Endothelial cell of umbilical vein (primary cell): Measurements from ENCODE around the gene TAOK1. TPM values are rescaled to one million over a fixed set of nuclear protein-coding genes. Genes with fewer than 3 reads are reported as not detected.

Experiments used
- BruUV-seq: library from RNA; stranded (reverse); fragments of 400-500 nt; replicated peaks from 2 replicates; lab custom pipeline; 2021; lab: Mats Ljungman, UMichigan
- CTCF ChIA-PET: fragments of 300-600, 350-600 bp; sonication (Branson Sonifier 250); formaldehyde crosslinking; loops from one replicate; lab custom pipeline; 2021; ENCODE audit warnings: antibody characterized with exemption, inconsistent platforms; lab: Charles Lee
- POLR2A ChIA-PET: fragments of 300-600, 350-600 bp; sonication (Branson Sonifier 250); formaldehyde crosslinking; loops from one replicate; lab custom pipeline; 2021; ENCODE audit warnings: antibody characterized with exemption, inconsistent platforms; lab: Charles Lee
- DNase-seq: peaks from one replicate; pipeline ENCODE4 v3.0.0-alpha.2; 2011; ENCODE audit warnings: low read depth, low spot score
- FAIRE-seq: peaks from 2 replicates; lab custom pipeline; 2011; peaks lifted over from hg19 to GRCh38; lab: Jason Lieb, UNC
- H2AFZ ChIP-seq: 2 replicates; pipeline ENCODE4 v1.6.0; 2012; ENCODE audit warnings: low read depth, low read length, control low read depth, inconsistent platforms
- H3K27ac ChIP-seq: 2 replicates; pipeline ENCODE4 v1.5.1; 2011; ENCODE audit warnings: low read depth, mild to moderate bottlenecking, control low read depth, low read length, moderate library complexity; ENCODE audit not compliant: insufficient read depth
- H3K27me3 ChIP-seq, 2 experiments: 2 replicates each; pipeline versions ENCODE4 v1.6.0 to v1.6.1; 2011; ENCODE audit warnings: low read length in 2 of 2, mixed read lengths in 1 of 2; ENCODE audit not compliant: control insufficient read depth in 2 of 2, insufficient read depth in 2 of 2
- H3K36me3 ChIP-seq, 2 experiments: 2 replicates in 1 of 2; 3 replicates in 1 of 2; pipeline ENCODE4 v1.5.1; 2011; ENCODE audit warnings: low read length in 2 of 2, mild to moderate bottlenecking in 1 of 2, moderate library complexity in 1 of 2; ENCODE audit not compliant: control insufficient read depth in 2 of 2, insufficient read depth in 2 of 2; ENCODE audit errors: extremely low read depth in 1 of 2
- H3K4me1 ChIP-seq: 3 replicates; pipeline ENCODE4 v1.5.1; 2011; ENCODE audit warnings: mild to moderate bottlenecking, low read length; ENCODE audit not compliant: control insufficient read depth, insufficient read depth; ENCODE audit errors: extremely low read depth
- H3K4me2 ChIP-seq: 2 replicates; pipeline ENCODE4 v1.6.1; 2011; ENCODE audit warnings: low read length, control low read depth, mixed read lengths; ENCODE audit not compliant: insufficient read depth
- H3K4me3 ChIP-seq, 3 experiments: fragments of 200-600 bp in 1 of 3; sonication (generic), shearing (Covaris generic) in 1 of 3; replicated peaks in 1 of 3; 2 replicates each; pipeline ENCODE4 v1.5.1; 2011 to 2016; ENCODE audit warnings: control low read depth in 3 of 3, low read length in 3 of 3, mild to moderate bottlenecking in 2 of 3, inconsistent platforms in 1 of 3, low read depth in 1 of 3, moderate library complexity in 1 of 3; ENCODE audit not compliant: insufficient read depth in 1 of 3
- H3K79me2 ChIP-seq: 2 replicates; pipeline ENCODE4 v1.6.0; 2012; ENCODE audit warnings: low read length, inconsistent platforms; ENCODE audit not compliant: control insufficient read depth, insufficient read depth
- H3K9ac ChIP-seq: replicated peaks from 2 replicates; pipeline ENCODE3; 2011; ENCODE audit warnings: low read length, control low read depth; ENCODE audit not compliant: insufficient read depth; ENCODE audit errors: extremely low read depth
- H3K9me1 ChIP-seq: replicated peaks from 3 replicates; pipeline ENCODE4 v1.6.0; 2011; ENCODE audit warnings: mild to moderate bottlenecking, low read length; ENCODE audit not compliant: control insufficient read depth, insufficient read depth; ENCODE audit errors: extremely low read depth
- H3K9me3 ChIP-seq: replicated peaks from 2 replicates; pipeline ENCODE4 v1.5.1; 2012; ENCODE audit warnings: low read length, inconsistent platforms; ENCODE audit not compliant: control insufficient read depth, insufficient read depth
- H4K20me1 ChIP-seq: replicated peaks from 2 replicates; pipeline ENCODE3; 2011; ENCODE audit warnings: mild to moderate bottlenecking, low read length; ENCODE audit not compliant: control insufficient read depth, insufficient read depth; ENCODE audit errors: extremely low read depth
- CTCF ChIP-seq, 2 donors: IDR thresholded peaks; 1 replicate in 1 of 2; 2 replicates in 1 of 2; pipeline ENCODE4 v1.5.1; 2011; ENCODE audit warnings: low read length in 2 of 2, mild to moderate bottlenecking in 2 of 2, moderate library complexity in 2 of 2, control low read depth in 1 of 2, inconsistent platforms in 1 of 2, low read depth in 1 of 2; ENCODE audit not compliant: insufficient read depth in 1 of 2; ENCODE audit errors: extremely low read depth in 1 of 2
- EZH2 ChIP-seq: IDR thresholded peaks from 2 replicates; pipeline ENCODE4 v1.6.1; 2012; ENCODE audit warnings: borderline replicate concordance, low read depth, mild to moderate bottlenecking, moderate library complexity, low read length, inconsistent platforms; ENCODE audit not compliant: severe bottlenecking
- FOS ChIP-seq: IDR thresholded peaks from 2 replicates; pipeline ENCODE4 v1.6.1; 2011; ENCODE audit warnings: mild to moderate bottlenecking, low read length, moderate library complexity, borderline replicate concordance; ENCODE audit not compliant: insufficient read depth
- GATA2 ChIP-seq: IDR thresholded peaks from 2 replicates; pipeline ENCODE4 v1.7.0; 2011; ENCODE audit warnings: low read depth, mild to moderate bottlenecking, moderate library complexity, mixed read lengths, low read length; ENCODE audit not compliant: insufficient read length, insufficient read depth
- JUN ChIP-seq: IDR thresholded peaks from 2 replicates; pipeline ENCODE4 v1.6.1; 2011; ENCODE audit warnings: borderline replicate concordance, low read depth; ENCODE audit not compliant: insufficient read length, insufficient read depth
- MAX ChIP-seq: IDR thresholded peaks from 2 replicates; pipeline ENCODE4 v1.6.1; 2011; ENCODE audit not compliant: insufficient read depth, insufficient read length
- MYC ChIP-seq: IDR thresholded peaks from one replicate; pipeline ENCODE4 v1.6.1; 2011; ENCODE audit warnings: mild to moderate bottlenecking, low read depth, low read length
- POLR2A ChIP-seq: IDR thresholded peaks from 2 replicates; pipeline ENCODE4 v1.6.1; 2012; ENCODE audit warnings: low read depth, mild to moderate bottlenecking, control low read depth, low read length
- dilution Hi-C: fragments of 300-500 bp; cut with MboI; formaldehyde crosslinking; loops from one replicate; pipeline ENCODE4 v1.15.0; 2019; ENCODE audit warnings: low sequenced_read_pairs; ENCODE audit not compliant: extremely low pct_ligation_motif_present
- intact Hi-C: fragments of 100-400 bp; cut with micrococcal nuclease; formaldehyde crosslinking; loops from one replicate; pipeline ENCODE4 v1.10.0; 2022
- polyA plus RNA-seq, 4 experiments: library from polyadenylated mRNA; depleted of rRNA in 3 of 4; stranded (reverse) in 3 of 4; unstranded in 1 of 4; fragments of >200 nt; gene quantifications; 2 replicates each; pipeline versions ENCODE4 v1.2.1 to v1.2.3, GENCODE V29; 2011 to 2012; ENCODE audit warnings: missing spikeins in 1 of 4
- total RNA-seq: library from RNA; stranded (reverse); gene quantifications from 2 replicates; pipeline ENCODE4 v1.2.3, GENCODE V29; 2021

The TAOK1 gene
- total and polyA plus RNA-seq, 2 donors (not counting 3 experiments of a cell fraction or from before 2014, with no cell fraction given) = 11.0 to 82.2 TPM

GRCh38 chr17:29595943-29596774 is 206.0 kb downstream of the TAOK1 start:
- H3K36me3 ChIP-seq = no peaks in the 10 kb centered on the region
- dilution Hi-C loops (no loop called here), intact Hi-C loops (no loop called here)
- H3K9me3 ChIP-seq = no peaks in the 10 kb centered on the region
- no TSS peak for BruUV-seq
- no peak overlapping the region for H3K27ac ChIP-seq
- ChIA-PET CTCF (interaction anchor here (9.2 kb wide), 1 partner anchor 21 kb away, joined by 120 read pairs; no protein-coding TSS in a partner anchor), POLR2A (no interaction called here)
- H2AFZ ChIP-seq = no peak overlapping the region
- no peaks in the 10 kb centered on the region for H3K27me3 ChIP-seq
- no peak overlapping the region for H3K4me3 ChIP-seq
- DNase-seq (no peak), FAIRE-seq (no peak)
- peaks cover 27% of the 10 kb centered on the region for H3K4me1 ChIP-seq
- no peaks in the 10 kb centered on the region for H3K9me1 ChIP-seq
- peaks cover 10% of the 10 kb centered on the region for H3K79me2 ChIP-seq
- TF ChIP-seq POLR2A (no peak), CTCF (IDR thresholded peaks at IDR 0.05; ENCODE audit: extremely low read depth in 1 of 2, insufficient read depth in 1 of 2, low read depth in 1 of 2, low read length in 2 of 2) (no peak), JUN (no peak), FOS (no peak), MAX (no peak), GATA2 (no peak), MYC (no peak), EZH2 (no peak)
- no peaks in the 10 kb centered on the region for H4K20me1 ChIP-seq
- H3K4me2 ChIP-seq = no peak overlapping the region
- H3K9ac ChIP-seq = no peak overlapping the region
